OCI-LY3 (cell line): ENCODE measurements around the gene GRIN3A.

Experiments used
- CTCF ChIP-seq: fragments of 200-600, 300-600 bp; sonication (generic); IDR thresholded peaks from 2 replicates; pipeline ENCODE4 v1.5.1; 2014; ENCODE audit warnings: antibody characterized with exemption, low read length, low read depth
- EZH2phosphoT487 ChIP-seq: fragments of 200-600 bp; shearing (Covaris generic); IDR thresholded peaks from 2 replicates; pipeline ENCODE4 v1.6.1; 2018; ENCODE audit warnings: antibody characterized with exemption, mixed run types, low read depth

- no peak for TF ChIP-seq CTCF
- no peak for TF ChIP-seq EZH2phosphoT487
These were observed 13.4 kb upstream of the GRIN3A start for GRCh38 chr9:101751895-101752294.
